ENCODE results near the gene GCNT2. TPM values are rescaled to one million over a fixed set of nuclear protein-coding genes. Genes with fewer than 3 reads are reported as not detected.
"Not testable (repeated sequence)": the region's sequence is repeated elsewhere in the genome, so short reads cannot be mapped to it uniquely, and the experiment has no call there.

GCNT2 gene
- polyA plus RNA-seq, 1 donor from 2014 or later: 6.0 TPM

DNA sequence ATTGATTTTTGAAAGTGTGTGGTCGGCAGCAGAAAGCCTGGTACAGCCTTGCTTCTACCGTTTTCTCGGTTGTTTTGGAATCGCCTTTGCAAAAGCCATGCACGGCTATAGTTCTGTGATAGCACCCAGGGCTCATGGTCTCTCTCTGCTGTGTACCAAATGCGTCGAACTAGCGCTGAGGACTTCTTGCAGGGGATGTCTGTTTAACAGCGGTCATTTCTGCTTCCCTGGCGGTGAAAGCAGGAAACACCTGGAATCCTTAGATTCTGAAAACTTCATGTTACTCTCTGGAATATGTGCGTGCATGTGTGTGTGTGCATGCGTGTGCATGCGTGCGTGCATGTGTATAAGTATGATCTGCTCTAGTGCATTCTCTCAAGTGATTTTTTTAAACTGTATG, 26.1 kb upstream of the GCNT2 start:
- Mint-ChIP-seq H3K4me1 (peaks cover 0 to 3% (median 0%) of the 10 kb centered on the region in 3 donors), H3K36me3 (no peaks in the 10 kb centered on the region), H3K27me3 (peaks cover 11% of the 10 kb centered on the region), H3K4me3 (peak overlapping the region in 1 of 4 donors; percentile 60), H3K9me3 (peaks cover 0 to 7% (median 2%) of the 10 kb centered on the region in 3 donors), H3K27ac (no peak overlapping the region)

DNA sequence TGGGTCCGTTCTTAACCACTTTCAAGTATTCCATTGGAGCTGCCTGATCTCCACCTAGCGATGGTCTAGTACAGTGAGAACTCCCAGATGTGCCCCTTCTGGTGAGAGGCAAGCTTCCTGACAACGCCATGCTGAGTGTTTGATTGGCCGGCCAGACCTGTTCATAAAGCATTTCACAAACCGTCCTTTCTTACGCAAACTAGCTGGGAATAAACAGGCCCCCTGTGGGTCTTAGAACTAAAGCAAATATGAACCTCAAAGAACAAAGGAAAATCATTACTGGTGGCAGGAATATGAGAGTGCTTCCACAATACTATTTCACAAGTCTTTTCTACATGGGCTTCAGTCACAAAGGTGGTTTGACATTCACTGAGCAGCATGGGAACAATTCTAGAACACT, 15.6 kb upstream of the GCNT2 start:
- Mint-ChIP-seq H3K4me1 (peaks cover 2 to 5% (median 3%) of the 10 kb centered on the region in 3 donors), H3K27me3 (peaks cover 10% of the 10 kb centered on the region), H3K36me3 (no peaks in the 10 kb centered on the region), H3K27ac (no peak overlapping the region), H3K4me3 (no peak overlapping the region), H3K9me3 (no peaks in the 10 kb centered on the region)

DNA sequence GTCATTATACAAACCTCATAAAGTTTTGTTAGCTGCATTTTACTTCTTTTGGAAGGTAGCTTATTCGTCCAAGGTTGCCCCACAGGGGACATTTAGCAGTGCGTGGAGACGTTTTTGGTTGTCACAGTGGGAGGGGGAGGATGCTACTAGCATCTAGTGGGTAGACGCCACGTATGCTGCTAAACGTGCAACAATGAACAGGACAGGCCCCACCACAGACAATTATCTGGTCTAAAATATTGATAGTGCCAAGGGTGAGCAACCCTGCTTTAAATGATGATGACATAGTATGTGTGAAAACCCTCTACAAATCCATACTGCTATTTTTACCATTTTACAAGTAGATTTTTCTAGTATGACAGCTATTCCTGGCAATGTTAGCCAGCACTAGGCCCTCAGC, 13.9 kb upstream of the GCNT2 start:
- Mint-ChIP-seq H3K4me1 (peaks cover 6 to 8% (median 6%) of the 10 kb centered on the region in 3 donors), H3K4me3 (no peak overlapping the region), H3K36me3 (no peaks in the 10 kb centered on the region), H3K9me3 (no peaks in the 10 kb centered on the region), H3K27ac (no peak overlapping the region), H3K27me3 (peaks cover 2% of the 10 kb centered on the region)

DNA sequence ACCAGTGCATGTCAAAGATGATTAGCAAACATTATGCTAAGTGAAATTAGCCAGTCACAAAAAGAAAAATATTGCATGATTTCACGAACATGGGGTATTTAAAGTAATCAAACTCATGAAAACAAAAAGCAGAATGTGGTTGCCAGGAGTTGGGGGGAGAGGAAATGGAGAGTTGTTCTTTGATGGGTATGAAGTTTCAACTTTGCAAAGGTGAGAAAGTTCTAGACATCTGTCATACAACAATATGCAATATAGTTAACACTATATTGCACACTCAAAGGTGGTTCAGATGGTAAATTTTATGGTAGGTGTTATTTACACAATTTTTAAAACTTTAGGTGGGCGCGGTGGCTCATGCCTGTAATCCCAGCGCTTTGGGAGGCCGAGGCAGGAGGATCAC, 13.4 kb upstream of the GCNT2 start:
- H3K4me1 Mint-ChIP-seq: peaks cover 6 to 8% (median 6%) of the 10 kb centered on the region in 3 donors
- H3K4me3 Mint-ChIP-seq: no peak overlapping the region
- H3K9me3 Mint-ChIP-seq: no peaks in the 10 kb centered on the region
- H3K36me3 Mint-ChIP-seq: no peaks in the 10 kb centered on the region
- no peak overlapping the region for H3K27ac Mint-ChIP-seq
- peaks cover 2% of the 10 kb centered on the region for H3K27me3 Mint-ChIP-seq

DNA sequence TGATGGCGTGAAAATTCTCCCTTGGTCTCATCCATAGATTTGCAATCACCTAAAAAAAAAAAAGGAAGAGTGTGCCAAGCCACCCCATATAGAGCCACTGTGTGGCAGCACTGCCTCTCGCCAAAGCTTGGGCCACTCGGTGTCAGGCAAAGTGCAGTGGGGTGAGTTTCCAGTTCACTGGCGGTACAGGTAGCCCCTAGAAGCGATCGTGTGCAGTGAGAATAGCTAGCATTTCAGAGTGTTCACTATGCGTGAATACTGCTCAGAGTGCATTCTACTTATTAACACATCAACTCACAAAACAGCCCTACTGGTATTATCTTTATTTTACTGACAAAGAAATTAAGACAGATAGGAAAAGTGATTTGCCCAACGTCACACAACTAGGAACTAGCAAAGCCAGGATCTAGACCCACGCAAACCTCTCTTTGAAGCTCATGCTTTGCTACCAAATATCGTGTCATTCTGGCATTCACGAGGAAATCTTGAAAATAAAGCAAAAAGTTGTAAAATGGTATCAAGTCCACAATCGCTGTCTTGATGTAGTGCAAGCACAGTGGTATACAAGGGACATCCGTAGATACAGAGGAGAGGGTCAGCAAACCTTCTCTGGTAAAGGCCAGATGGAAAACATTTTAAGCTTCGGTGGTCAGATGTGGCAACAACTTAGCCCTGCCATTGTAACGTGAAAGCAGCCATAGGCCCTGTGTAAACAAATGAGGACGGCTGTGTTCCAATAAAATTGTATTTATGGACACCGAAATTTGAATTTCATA, 10.4 kb upstream of the GCNT2 start:
- Mint-ChIP-seq H3K27me3 (peaks cover 2% of the 10 kb centered on the region), H3K4me3 (peak overlapping the region in 1 of 4 donors; percentile 80), H3K4me1 (peaks cover 6 to 8% (median 6%) of the 10 kb centered on the region in 3 donors), H3K9me3 (no peaks in the 10 kb centered on the region), H3K36me3 (no peaks in the 10 kb centered on the region), H3K27ac (no peak overlapping the region)

DNA sequence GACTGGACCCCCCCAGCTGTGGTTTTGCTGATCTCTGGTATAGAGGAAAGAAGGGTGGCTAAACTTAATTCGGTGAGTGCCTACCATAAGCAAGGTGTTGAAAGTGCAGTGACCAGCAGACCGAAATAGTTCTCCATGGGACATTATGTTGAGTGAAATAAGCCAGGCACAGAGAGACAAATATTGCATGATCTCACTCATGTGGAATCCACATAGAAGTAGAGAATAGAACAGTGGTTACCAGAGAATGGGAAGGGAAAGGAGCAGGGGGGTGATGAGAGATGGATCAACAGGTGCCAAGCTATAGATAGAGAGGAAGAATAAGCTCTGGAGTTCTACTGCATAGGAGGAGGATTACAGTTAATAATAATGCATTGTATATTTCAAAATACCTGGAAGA, 9.7 kb upstream of the GCNT2 start:
- Mint-ChIP-seq H3K9me3 (no peaks in the 10 kb centered on the region), H3K27ac (peak overlapping the region in 1 of 3 donors; percentile 70), H3K27me3 (peaks cover 2% of the 10 kb centered on the region), H3K4me1 (peaks cover 6 to 8% (median 6%) of the 10 kb centered on the region in 3 donors), H3K36me3 (no peaks in the 10 kb centered on the region), H3K4me3 (no peak overlapping the region)

DNA sequence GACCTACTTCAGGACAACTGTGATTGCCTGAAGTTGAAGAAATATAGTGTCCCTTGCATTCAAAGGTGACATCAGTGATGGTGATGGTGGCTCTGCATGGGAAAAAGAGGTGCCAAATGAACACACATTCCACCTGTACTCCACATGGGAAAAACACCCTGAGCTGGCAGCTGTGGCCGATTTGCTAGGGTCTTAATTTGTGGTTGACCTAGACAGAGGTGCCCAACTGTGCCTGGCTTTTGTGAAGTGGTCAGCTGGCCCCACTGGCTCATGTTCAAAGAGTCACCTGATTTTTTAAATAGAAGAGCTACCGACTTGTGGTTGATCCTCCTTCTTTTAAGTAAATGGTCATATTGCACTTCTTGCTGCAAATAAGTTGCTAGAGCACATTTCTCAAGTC, 7.6 kb upstream of the GCNT2 start:
- Mint-ChIP-seq H3K9me3 (no peaks in the 10 kb centered on the region), H3K27me3 (peaks cover 2% of the 10 kb centered on the region), H3K27ac (no peak overlapping the region), H3K36me3 (no peaks in the 10 kb centered on the region), H3K4me3 (no peak overlapping the region), H3K4me1 (peaks cover 6 to 8% (median 6%) of the 10 kb centered on the region in 3 donors)

DNA sequence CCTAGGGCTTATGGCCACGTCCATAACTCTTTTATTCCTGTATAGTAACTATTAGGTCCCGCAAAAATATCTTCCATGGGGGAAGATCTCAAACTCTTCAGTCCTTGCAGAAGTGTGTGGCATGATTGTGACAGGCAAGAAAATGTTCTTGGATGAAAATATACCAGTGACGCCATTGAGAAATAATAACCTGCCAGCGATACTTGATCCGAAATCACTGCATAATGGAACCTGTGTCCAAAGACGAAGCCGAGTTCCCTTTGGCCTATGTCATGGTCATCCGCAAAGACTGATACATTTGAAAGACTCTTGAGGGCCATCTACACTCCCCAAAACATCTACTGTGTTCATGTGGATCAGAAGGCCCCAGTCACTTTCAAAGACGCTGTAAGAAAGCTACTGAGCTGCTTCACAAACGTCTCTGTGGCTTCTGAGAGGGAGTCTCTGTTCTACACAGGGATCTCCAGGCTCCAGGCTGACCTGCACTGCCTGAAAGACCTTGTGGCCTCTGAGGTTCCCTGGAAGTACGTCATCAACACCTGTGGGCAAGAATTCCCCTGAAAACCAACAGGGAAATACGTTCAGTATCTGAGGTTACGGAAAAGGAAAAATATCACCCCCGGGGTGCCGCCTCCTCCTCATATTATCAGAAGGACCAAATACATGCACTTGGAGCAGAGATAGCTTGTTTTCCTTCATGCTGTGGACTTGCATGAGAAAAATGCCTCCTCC, 6.9 kb upstream of the GCNT2 start:
- Mint-ChIP-seq H3K9me3 (no peaks in the 10 kb centered on the region), H3K27me3 (peaks cover 2% of the 10 kb centered on the region), H3K27ac (no peak overlapping the region), H3K4me1 (peaks cover 6 to 8% (median 6%) of the 10 kb centered on the region in 3 donors), H3K36me3 (no peaks in the 10 kb centered on the region), H3K4me3 (no peak overlapping the region)

DNA sequence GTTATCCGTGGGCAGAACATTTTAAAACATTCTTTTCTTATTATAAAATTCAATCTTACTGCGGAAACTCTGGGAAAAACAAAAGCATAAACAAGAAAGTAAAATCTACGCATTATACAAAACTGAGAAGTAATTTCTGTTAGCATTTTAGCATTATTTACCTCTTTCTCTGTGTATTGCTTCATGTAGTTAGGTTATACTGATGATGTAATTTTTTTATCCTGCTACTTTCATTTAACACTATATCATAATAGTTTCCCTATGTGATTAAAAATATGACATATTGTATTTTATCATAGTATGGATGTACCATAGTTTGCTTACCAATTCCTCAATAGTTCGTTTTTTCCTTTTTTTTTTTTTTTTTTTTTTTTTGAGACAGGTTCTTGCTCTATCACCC, 4.2 kb upstream of the GCNT2 start:
- H3K4me1 Mint-ChIP-seq: peaks cover 5% of the 10 kb centered on the region in 3 donors

DNA sequence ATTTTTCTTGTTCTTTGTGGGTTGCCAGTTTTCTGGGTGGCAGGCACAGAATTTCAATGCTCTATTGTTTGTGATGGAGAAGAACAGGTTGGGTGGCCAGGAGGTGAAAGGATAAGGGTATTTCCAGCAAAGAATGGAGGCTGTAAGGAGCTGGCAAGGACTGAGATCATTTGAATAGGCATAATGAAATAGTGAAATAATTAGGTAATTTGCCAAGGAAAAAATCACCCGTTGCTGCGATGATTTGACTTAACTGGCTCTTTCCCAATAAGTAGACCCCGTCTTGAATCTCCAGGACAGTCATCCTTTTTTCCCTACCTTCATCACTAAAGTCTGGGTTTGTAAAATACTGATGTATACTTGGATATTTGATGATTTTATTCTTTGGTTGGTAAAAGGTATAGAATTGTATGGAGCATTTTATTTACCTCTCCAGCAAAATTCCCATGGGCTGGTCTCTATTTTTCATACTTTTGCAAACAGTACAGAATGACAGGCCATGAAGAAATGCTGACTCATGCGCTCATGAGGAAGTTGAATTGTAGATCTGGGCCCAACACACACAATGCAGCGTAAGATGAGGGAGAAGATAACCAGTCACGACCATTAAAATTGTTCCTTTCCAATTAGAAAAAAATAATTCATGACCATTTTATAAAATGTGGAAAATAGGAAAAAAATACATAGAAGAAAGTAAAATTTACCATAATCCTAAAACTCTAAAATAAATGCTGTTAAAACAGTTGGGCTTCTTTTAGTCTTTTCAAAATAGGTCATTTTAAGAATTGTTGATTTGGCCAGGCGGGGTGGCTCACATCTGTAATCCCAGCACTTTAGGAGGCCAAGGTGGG, 2.4 kb upstream of the GCNT2 start:
- Mint-ChIP-seq H3K4me3 (no peak overlapping the region), H3K9me3 (no peaks in the 10 kb centered on the region), H3K27me3 (peaks cover 2% of the 10 kb centered on the region), H3K27ac (no peak overlapping the region), H3K4me1 (peaks cover 5 to 10% (median 5%) of the 10 kb centered on the region in 3 donors), H3K36me3 (no peaks in the 10 kb centered on the region)

More for the DNA sequence above, 4.2 kb upstream of the GCNT2 start:
- no peak overlapping the region for H3K4me3 Mint-ChIP-seq
- no peaks in the 10 kb centered on the region for H3K9me3 Mint-ChIP-seq
- H3K27ac Mint-ChIP-seq: no peak overlapping the region
- no peaks in the 10 kb centered on the region for H3K36me3 Mint-ChIP-seq
- H3K27me3 Mint-ChIP-seq: peaks cover 2% of the 10 kb centered on the region

DNA sequence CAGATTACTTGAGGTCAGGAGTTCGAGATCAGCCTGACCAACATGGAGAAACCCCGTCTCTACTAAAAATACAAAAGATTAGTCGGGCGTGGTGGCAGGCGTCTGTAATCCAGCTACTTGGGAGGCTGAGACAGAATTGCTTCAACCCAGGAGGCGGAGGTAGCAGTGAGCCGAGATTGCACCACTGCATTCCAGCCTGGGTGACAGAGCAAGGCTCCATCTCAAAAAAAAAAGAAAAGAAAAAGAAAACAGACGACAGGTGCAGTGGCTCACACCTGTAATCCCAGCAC, 1.8 kb upstream of the GCNT2 start:
- not testable (repeated sequence) for H3K36me3 Mint-ChIP-seq, H3K4me3 Mint-ChIP-seq, H3K4me1 Mint-ChIP-seq, H3K27me3 Mint-ChIP-seq, H3K27ac Mint-ChIP-seq, H3K9me3 Mint-ChIP-seq

DNA sequence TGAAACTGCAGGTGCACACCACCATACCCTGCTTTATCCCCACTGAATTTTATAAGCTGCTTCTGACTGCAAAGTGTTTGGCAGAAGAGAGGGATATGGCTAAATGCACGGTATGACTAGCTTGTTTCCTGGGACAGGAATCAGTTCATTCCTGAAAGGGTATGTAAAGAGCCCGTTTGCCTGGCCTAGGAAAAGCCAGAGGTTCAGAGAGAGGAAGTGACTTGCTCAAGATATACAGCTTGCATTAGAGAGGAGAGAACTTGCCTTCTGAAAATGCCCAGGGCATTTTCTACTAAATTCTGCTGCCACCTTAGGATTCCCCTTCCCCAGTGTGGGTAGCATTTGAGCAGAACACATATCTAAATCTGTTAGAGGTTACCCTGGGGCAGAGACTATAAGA, 683 bp upstream of the GCNT2 start:
- H3K36me3 Mint-ChIP-seq: no peaks in the 10 kb centered on the region
- no peak overlapping the region for H3K4me3 Mint-ChIP-seq
- no peak overlapping the region for H3K27ac Mint-ChIP-seq
- H3K27me3 Mint-ChIP-seq: peaks cover 2% of the 10 kb centered on the region
- H3K4me1 Mint-ChIP-seq: peaks cover 5 to 10% (median 6%) of the 10 kb centered on the region in 3 donors
- no peaks in the 10 kb centered on the region for H3K9me3 Mint-ChIP-seq

DNA sequence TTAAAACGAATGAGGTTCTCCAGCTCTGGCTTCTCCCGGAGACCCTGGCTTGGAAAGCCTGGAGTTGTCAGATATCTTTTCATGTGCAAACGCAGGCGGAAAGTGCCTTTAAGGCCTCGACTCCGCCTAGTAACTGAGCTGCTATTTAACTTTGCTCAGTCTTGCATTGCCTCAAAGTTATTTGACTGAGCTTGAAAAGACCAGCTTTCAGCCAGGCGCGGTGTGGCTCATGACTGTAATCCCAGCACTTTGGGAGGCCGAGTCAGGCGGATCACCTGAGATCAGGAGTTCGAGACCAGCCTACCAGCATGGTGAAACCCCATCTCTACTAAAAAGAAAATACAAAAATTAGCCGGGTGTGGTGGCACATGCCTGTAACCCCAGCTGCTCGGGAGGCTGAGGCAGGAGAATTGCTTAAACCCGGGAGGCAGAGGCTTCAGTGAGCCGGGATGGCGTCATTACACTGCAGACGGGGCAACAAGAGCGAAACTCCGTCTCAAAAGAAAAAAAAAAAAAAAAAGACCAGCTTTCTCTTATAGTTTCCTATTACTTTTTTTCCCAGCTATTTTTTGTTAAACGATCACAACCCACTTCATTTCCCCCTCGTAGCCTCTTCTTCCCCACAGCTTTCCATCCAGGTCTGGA, 1.9 kb downstream of the GCNT2 start:
- Mint-ChIP-seq H3K27me3 (peaks cover 2% of the 10 kb centered on the region), H3K9me3 (no peaks in the 10 kb centered on the region), H3K4me3 (no peak overlapping the region), H3K4me1 (peaks cover 6 to 10% (median 8%) of the 10 kb centered on the region in 3 donors), H3K27ac (no peak overlapping the region), H3K36me3 (no peaks in the 10 kb centered on the region)

DNA sequence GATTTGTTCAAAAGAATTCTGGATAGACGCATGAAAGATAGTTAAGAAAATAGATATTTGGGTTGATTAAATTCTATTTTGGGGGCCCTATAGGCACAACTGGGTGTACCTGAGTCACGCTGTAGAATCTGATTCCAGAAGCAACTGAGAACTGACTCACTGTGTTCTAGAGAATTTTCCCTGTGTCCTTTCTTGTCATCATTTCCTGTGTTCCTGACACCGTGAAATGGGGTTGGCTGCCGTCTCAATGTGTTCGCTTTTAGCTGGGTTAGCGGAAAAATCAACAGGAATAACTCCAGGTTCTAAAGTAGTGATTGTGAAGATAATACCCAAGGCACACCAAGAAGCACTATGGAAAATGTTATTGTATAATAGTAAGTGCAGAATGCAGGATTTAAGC, 5.0 kb downstream of the GCNT2 start:
- Mint-ChIP-seq H3K9me3 (no peaks in the 10 kb centered on the region), H3K36me3 (no peaks in the 10 kb centered on the region), H3K27me3 (no peaks in the 10 kb centered on the region), H3K4me3 (peak overlapping the region in 1 of 4 donors; percentile 78), H3K27ac (peak overlapping the region in 1 of 3 donors; percentile 30), H3K4me1 (peaks cover 19 to 21% (median 20%) of the 10 kb centered on the region in 3 donors)
